ENCODE measurements around the gene SLC4A9. TPM values are rescaled to one million over a fixed set of nuclear protein-coding genes. Genes with fewer than 3 reads are reported as not detected.

SLC4A9 gene
- total RNA-seq, 2 experiments from 2014 or later = not detected

DNA sequence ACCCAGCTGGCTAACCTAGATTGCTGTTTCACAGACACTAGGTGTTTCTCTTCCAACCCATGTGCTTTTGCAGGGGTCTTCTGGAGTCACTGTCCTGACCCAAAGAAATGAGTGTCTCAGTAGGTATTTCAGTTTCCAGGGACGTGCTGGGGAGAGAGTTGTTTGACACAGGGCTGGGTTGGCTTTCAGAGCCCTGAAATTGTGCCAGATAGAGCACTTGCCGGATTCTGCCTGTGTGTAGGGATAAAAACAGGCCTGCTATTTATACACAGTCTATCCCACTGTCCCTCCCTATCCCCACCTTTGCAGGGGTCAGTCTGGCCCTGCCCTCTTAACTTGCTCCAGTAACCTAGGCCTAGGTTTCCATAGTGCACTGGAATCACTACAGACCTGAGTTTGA, 12.6 kb upstream of the SLC4A9 start:
- peaks cover 0 to 4% of the 10 kb centered on the region in 2 experiments for H3K27me3 ChIP-seq (ENCODE audit: control insufficient read depth in 1 of 2, insufficient read depth in 2 of 2, low read length in 2 of 2)
- no peak overlapping the region for H3K4me3 ChIP-seq (ENCODE audit: low read length)
- Mint-ChIP-seq H3K36me3 (ENCODE audit: low read depth) (no peaks in the 10 kb centered on the region), H3K9me3 (no peaks in the 10 kb centered on the region), H3K4me1 (ENCODE audit: low read depth) (peaks cover 47% of the 10 kb centered on the region), H3K27me3 (peaks cover 4% of the 10 kb centered on the region), H3K27ac (no peak overlapping the region), H3K4me3 (peak overlapping the region; percentile 68)
- ChIA-PET CTCF (interaction anchor here (1.1 to 12.3 kb wide), 5 partner anchors 12 to 107 kb away, joined by 3 to 118 read pairs (median 7); partner anchors contain the start of gene SLC4A9), POLR2A (interaction anchor here (1.5 to 2.8 kb wide), 2 partner anchors 103 to 285 kb away, joined by 5 to 17 read pairs; no protein-coding TSS in a partner anchor)
- no peaks in the 10 kb centered on the region for H3K9me3 ChIP-seq (ENCODE audit: control insufficient read depth in 1 of 2, insufficient read depth in 1 of 2, low read length in 2 of 2)
- TF ChIP-seq, protein P1, sequence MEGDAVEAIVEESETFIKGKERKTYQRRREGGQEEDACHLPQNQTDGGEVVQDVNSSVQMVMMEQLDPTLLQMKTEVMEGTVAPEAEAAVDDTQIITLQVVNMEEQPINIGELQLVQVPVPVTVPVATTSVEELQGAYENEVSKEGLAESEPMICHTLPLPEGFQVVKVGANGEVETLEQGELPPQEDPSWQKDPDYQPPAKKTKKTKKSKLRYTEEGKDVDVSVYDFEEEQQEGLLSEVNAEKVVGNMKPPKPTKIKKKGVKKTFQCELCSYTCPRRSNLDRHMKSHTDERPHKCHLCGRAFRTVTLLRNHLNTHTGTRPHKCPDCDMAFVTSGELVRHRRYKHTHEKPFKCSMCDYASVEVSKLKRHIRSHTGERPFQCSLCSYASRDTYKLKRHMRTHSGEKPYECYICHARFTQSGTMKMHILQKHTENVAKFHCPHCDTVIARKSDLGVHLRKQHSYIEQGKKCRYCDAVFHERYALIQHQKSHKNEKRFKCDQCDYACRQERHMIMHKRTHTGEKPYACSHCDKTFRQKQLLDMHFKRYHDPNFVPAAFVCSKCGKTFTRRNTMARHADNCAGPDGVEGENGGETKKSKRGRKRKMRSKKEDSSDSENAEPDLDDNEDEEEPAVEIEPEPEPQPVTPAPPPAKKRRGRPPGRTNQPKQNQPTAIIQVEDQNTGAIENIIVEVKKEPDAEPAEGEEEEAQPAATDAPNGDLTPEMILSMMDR (IDR thresholded peaks at IDR 0.05) = no peak
- H3K27ac ChIP-seq (ENCODE audit: low read depth in 1 of 2, low read length in 2 of 2) = no peak overlapping the region
- peaks cover 41% of the 10 kb centered on the region for H3K4me1 ChIP-seq (ENCODE audit: insufficient read depth, low read length)
- intact Hi-C loops (cut with DNase I, micrococcal nuclease) = loop anchor here (5.0 kb wide), 2 partner anchors 45 to 175 kb away; partner anchors contain the start of gene PFDN1 (in 2 of the 2)
- DNase-seq (no peak), ATAC-seq (ENCODE audit: poor library complexity) (no peak)
- no peaks in the 10 kb centered on the region for H3K36me3 ChIP-seq (ENCODE audit: insufficient read depth, low read length)

DNA sequence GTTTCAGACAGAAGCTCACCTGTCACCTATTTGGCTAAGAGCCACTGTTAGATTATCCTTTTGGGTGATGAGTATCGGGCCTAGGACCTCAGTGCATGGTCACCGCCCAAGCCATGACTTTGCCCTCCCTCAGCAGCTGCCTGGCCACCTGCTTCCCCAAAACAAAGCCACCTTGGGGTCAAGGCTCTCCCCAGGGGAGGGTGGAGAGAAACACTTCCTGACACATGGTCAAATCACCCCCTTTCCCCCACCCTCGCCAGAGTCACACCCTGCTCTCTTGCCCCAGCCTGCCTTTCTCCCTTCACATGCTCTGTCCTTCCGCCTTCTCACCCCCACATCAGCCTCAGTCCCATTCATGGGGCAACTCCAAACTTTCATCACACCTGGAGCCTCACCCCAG, 11.9 kb upstream of the SLC4A9 start:
- Histone ChIP-seq H3K27me3 (ENCODE audit: control insufficient read depth in 1 of 2, insufficient read depth in 2 of 2, low read length in 2 of 2) (peaks cover 0 to 4% of the 10 kb centered on the region in 2 experiments), H3K27ac (ENCODE audit: low read depth in 1 of 2, low read length in 2 of 2) (no peak overlapping the region), H3K36me3 (ENCODE audit: insufficient read depth, low read length) (no peaks in the 10 kb centered on the region), H3K4me3 (ENCODE audit: low read length) (no peak overlapping the region), H3K9me3 (ENCODE audit: control insufficient read depth in 1 of 2, insufficient read depth in 1 of 2, low read length in 2 of 2) (no peaks in the 10 kb centered on the region), H3K4me1 (ENCODE audit: insufficient read depth, low read length) (peaks cover 33% of the 10 kb centered on the region)
- Mint-ChIP-seq H3K4me3 (peak overlapping the region; percentile 58), H3K27ac (no peak overlapping the region), H3K4me1 (ENCODE audit: low read depth) (peaks cover 39% of the 10 kb centered on the region), H3K9me3 (no peaks in the 10 kb centered on the region), H3K36me3 (ENCODE audit: low read depth) (no peaks in the 10 kb centered on the region), H3K27me3 (peaks cover 4% of the 10 kb centered on the region)
- POLR2A ChIA-PET = no interaction called here
- ATAC-seq (ENCODE audit: poor library complexity) = no peak
- DNase-seq = no peak
- CTCF ChIA-PET = interaction anchor here (12.3 kb wide), 1 partner anchor 104 kb away, joined by 118 read pairs; no protein-coding TSS in a partner anchor
- intact Hi-C loops (cut with DNase I, micrococcal nuclease) = loop anchor here (5.0 kb wide), 2 partner anchors 46 to 176 kb away; partner anchors contain the start of gene PFDN1 (in 2 of the 2)
- TF ChIP-seq, protein P1 (IDR thresholded peaks at IDR 0.05) = no peak

DNA sequence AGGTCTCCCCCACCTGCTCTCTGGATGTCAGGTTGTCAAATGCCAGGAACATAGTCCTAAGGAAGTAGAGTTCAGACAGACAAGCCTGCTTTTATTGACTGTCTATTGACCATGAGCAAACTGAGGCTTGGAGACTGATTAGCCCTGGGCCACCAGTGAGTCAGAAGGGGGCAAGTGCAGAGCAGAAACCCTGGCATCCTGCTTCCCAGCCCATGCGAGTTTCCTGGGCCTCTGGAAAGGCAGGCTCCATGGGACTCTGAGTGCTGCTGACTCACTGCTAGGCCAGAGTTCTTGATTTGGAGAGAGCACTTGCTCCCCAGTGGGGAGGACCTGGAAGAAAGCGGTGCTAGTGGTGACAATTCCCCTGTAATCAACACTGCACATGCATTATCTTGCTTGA, 10.8 kb upstream of the SLC4A9 start:
- H3K9me3 Mint-ChIP-seq = no peaks in the 10 kb centered on the region
- no peak overlapping the region for H3K4me3 Mint-ChIP-seq
- ChIA-PET CTCF (interaction anchor here (12.3 kb wide), 1 partner anchor 105 kb away, joined by 118 read pairs; no protein-coding TSS in a partner anchor), POLR2A (no interaction called here)
- Histone ChIP-seq H3K9me3 (ENCODE audit: control insufficient read depth in 1 of 2, insufficient read depth in 1 of 2, low read length in 2 of 2) (no peaks in the 10 kb centered on the region), H3K27ac (ENCODE audit: low read depth in 1 of 2, low read length in 2 of 2) (no peak overlapping the region), H3K4me3 (ENCODE audit: low read length) (no peak overlapping the region), H3K4me1 (ENCODE audit: insufficient read depth, low read length) (peaks cover 27% of the 10 kb centered on the region), H3K36me3 (ENCODE audit: insufficient read depth, low read length) (no peaks in the 10 kb centered on the region), H3K27me3 (ENCODE audit: control insufficient read depth in 1 of 2, insufficient read depth in 2 of 2, low read length in 2 of 2) (peaks cover 0 to 4% of the 10 kb centered on the region in 2 experiments)
- ATAC-seq (ENCODE audit: poor library complexity) (no peak), DNase-seq (no peak)
- H3K4me1 Mint-ChIP-seq (ENCODE audit: low read depth) = peaks cover 28% of the 10 kb centered on the region
- TF ChIP-seq, protein P1 (IDR thresholded peaks at IDR 0.05) = no peak
- no peak overlapping the region for H3K27ac Mint-ChIP-seq
- peaks cover 4% of the 10 kb centered on the region for H3K27me3 Mint-ChIP-seq
- intact Hi-C loops (cut with DNase I, micrococcal nuclease) = loop anchor here (5.0 kb wide), 2 partner anchors 47 to 177 kb away; partner anchors contain the start of gene PFDN1 (in 2 of the 2)
- H3K36me3 Mint-ChIP-seq (ENCODE audit: low read depth) = no peaks in the 10 kb centered on the region

Data from CD4-positive, alpha-beta T cell (primary cell).